Measurements from ENCODE around the gene ZNF524. TPM values are rescaled to one million over a fixed set of nuclear protein-coding genes. Genes with fewer than 3 reads are reported as not detected.

Gene ZNF524
- total RNA-seq, 1 donor from 2014 or later = 19.0 TPM

- Mint-ChIP-seq H3K36me3 (ENCODE audit: low read depth) (peaks cover 1% of the 10 kb centered on the region), H3K27me3 (peaks cover 8% of the 10 kb centered on the region), H3K9me3 (no peaks in the 10 kb centered on the region), H3K4me1 (peaks cover 43% of the 10 kb centered on the region), H3K27ac (no peak overlapping the region), H3K4me3 (no peak overlapping the region)
- DNase-seq = no peak
- intact Hi-C loops (cut with micrococcal nuclease) = loop anchor here (5.0 to 10.0 kb wide), 2 partner anchors 41 to 1158 kb away; partner anchors contain the start of genes LENG9 and ZNF579
Measured at GRCh38 chr19:55623130-55623529, 23.0 kb downstream of the ZNF524 start.

- Mint-ChIP-seq H3K36me3 (ENCODE audit: low read depth) (peaks cover 1% of the 10 kb centered on the region), H3K4me3 (peak overlapping the region; percentile 96), H3K9me3 (no peaks in the 10 kb centered on the region), H3K27ac (no peak overlapping the region), H3K27me3 (peaks cover 9% of the 10 kb centered on the region), H3K4me1 (peaks cover 43% of the 10 kb centered on the region)
- DNase-seq = no peak
- intact Hi-C loops (cut with micrococcal nuclease) = loop anchor here (5.0 to 10.0 kb wide), 2 partner anchors 41 to 1159 kb away; partner anchors contain the start of genes LENG9 and ZNF579
Measured at GRCh38 chr19:55623561-55623960, 23.5 kb downstream of the ZNF524 start.

GRCh38 chr19:55624109-55625003 is 24.3 kb downstream of the ZNF524 start, which contains the start of gene ZNF784:
TSS of gene ZNF784 (minus strand) at chr19:55624566. CDS start at chr19:55624561, 5 bp downstream.
- Mint-ChIP-seq H3K4me3 (peak within 1 kb of the TSS; percentile 96), H3K9me3 (no peaks in the 10 kb centered on the region), H3K36me3 (ENCODE audit: low read depth) (peaks cover 1% of the 10 kb centered on the region), H3K27ac (peak within 1 kb of the TSS; percentile 99), H3K27me3 (peaks cover 13% of the 10 kb centered on the region), H3K4me1 (peaks cover 43% of the 10 kb centered on the region)
- peak; percentile 98 for DNase-seq
- intact Hi-C loops (cut with micrococcal nuclease) = loop anchor here (1.0 to 10.0 kb wide), 7 partner anchors 8 to 1160 kb away; partner anchors contain the start of genes FIZ1, LENG9, ZNF579 and ZNF865

- DNase-seq = no peak
- peaks cover 13% of the 10 kb centered on the region for H3K27me3 Mint-ChIP-seq
- H3K27ac Mint-ChIP-seq = peak overlapping the region; percentile 99
- H3K9me3 Mint-ChIP-seq = no peaks in the 10 kb centered on the region
- H3K36me3 Mint-ChIP-seq (ENCODE audit: low read depth) = peaks cover 1% of the 10 kb centered on the region
- intact Hi-C loops (cut with micrococcal nuclease) = loop anchor here (10.0 kb wide), 1 partner anchor 1160 kb away; the partner anchor contains the start of gene LENG9
- peak overlapping the region; percentile 96 for H3K4me3 Mint-ChIP-seq
- peaks cover 43% of the 10 kb centered on the region for H3K4me1 Mint-ChIP-seq
Measured at GRCh38 chr19:55625004-55625326, 24.9 kb downstream of the ZNF524 start.

GRCh38 chr19:55626350-55626749 is 26.3 kb downstream of the ZNF524 start:
- peaks cover 14% of the 10 kb centered on the region for H3K27me3 Mint-ChIP-seq
- intact Hi-C loops (cut with micrococcal nuclease) = loop anchor here (10.0 kb wide), 1 partner anchor 1162 kb away; the partner anchor contains the start of gene LENG9
- peak overlapping the region; percentile 84 for H3K27ac Mint-ChIP-seq
- H3K9me3 Mint-ChIP-seq = no peaks in the 10 kb centered on the region
- H3K4me1 Mint-ChIP-seq = peaks cover 34% of the 10 kb centered on the region
- DNase-seq = peak; percentile 92
- peaks cover 1% of the 10 kb centered on the region for H3K36me3 Mint-ChIP-seq (ENCODE audit: low read depth)
- peak overlapping the region; percentile 75 for H3K4me3 Mint-ChIP-seq

- intact Hi-C loops (cut with micrococcal nuclease) = loop anchor here (1.0 kb wide), 2 partner anchors 8 to 21 kb away; partner anchors contain the start of gene ZNF784
- Mint-ChIP-seq H3K4me1 (peaks cover 38% of the 10 kb centered on the region), H3K9me3 (no peaks in the 10 kb centered on the region), H3K4me3 (no peak overlapping the region), H3K36me3 (ENCODE audit: low read depth) (peaks cover 17% of the 10 kb centered on the region), H3K27me3 (peaks cover 13% of the 10 kb centered on the region), H3K27ac (peak overlapping the region; percentile 3)
- peak; percentile 97 for DNase-seq
Measured at GRCh38 chr19:55632463-55632834, 32.4 kb downstream of the ZNF524 start.

- Mint-ChIP-seq H3K4me3 (no peak overlapping the region), H3K36me3 (ENCODE audit: low read depth) (peaks cover 26% of the 10 kb centered on the region), H3K9me3 (peaks cover under 1% of the 10 kb centered on the region), H3K27ac (no peak overlapping the region), H3K4me1 (peaks cover 44% of the 10 kb centered on the region), H3K27me3 (peaks cover 6% of the 10 kb centered on the region)
- DNase-seq = no peak
- intact Hi-C loops (cut with micrococcal nuclease) = loop anchor here (2.0 kb wide), 1 partner anchor 41 kb away; the partner anchor contains the start of gene EPN1
Measured at GRCh38 chr19:55633861-55634260, 33.8 kb downstream of the ZNF524 start.

DNA sequence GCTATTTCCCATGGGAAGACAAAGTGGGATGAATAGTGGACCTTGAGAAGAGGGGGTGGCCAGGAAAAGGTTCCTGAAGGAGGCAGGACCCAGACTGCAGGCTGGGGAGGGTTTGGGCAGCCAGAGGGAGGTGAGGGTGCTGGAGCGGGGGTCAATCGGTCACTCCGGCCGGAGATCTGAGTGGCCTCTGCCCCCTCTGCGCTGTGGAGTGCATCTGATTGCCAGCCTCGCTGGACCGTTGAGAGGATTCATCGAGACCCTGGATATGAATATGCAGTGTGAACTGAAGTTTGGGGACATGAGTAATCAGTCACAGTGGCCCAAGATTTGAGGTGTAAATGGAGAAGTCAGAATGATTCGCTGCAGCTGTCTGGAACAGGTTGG is 35.2 kb downstream of the ZNF524 start:
- Mint-ChIP-seq H3K4me1 (peaks cover 49% of the 10 kb centered on the region), H3K27me3 (peaks cover 3% of the 10 kb centered on the region), H3K4me3 (peak overlapping the region; percentile 100), H3K27ac (peak overlapping the region; percentile 100), H3K9me3 (peaks cover 3% of the 10 kb centered on the region), H3K36me3 (ENCODE audit: low read depth) (peaks cover 33% of the 10 kb centered on the region)
- DNase-seq = peak; percentile 65
- intact Hi-C loops (cut with micrococcal nuclease) = loop anchor here (1.0 to 2.0 kb wide), 2 partner anchors 8 to 39 kb away; partner anchors contain the start of genes EPN1 and ZNF581

DNA sequence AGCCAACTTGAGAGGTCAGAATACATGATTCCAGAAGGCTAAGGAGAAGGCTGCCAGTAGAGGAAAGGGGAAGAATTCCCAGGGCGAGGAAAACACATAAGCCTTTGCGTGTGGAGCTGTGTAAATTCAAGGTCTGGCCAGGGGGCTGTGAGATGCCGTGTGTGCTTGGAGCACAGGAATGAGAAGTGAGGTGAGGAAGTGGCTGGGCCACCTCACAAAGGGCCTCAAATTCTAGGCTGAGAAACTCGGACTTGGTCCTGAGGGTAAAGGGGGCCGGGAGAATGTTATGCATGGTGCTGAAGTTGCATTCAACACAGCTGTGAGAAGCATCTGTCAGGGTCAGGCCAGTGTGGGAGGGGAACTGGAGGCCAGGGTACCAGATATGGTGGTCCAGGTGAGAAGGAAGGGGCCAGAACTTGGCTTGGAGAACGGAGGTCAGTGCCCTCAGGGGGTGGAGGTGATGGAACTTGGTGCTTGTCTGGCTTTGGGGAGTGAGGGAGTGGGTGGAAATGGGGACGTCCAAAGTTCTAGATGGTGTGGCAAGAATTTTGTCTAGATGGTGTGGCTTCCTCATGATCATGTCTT is 35.9 kb downstream of the ZNF524 start:
- Mint-ChIP-seq H3K27ac (peak overlapping the region; percentile 100), H3K9me3 (peaks cover 3% of the 10 kb centered on the region), H3K36me3 (ENCODE audit: low read depth) (peaks cover 35% of the 10 kb centered on the region), H3K27me3 (peaks cover 3% of the 10 kb centered on the region), H3K4me3 (peak overlapping the region; percentile 100), H3K4me1 (peaks cover 52% of the 10 kb centered on the region)
- intact Hi-C loops (cut with micrococcal nuclease) = loop anchor here (1.0 to 2.0 kb wide), 2 partner anchors 7 to 39 kb away; partner anchors contain the start of genes EPN1 and ZNF581
- no peak for DNase-seq

DNA sequence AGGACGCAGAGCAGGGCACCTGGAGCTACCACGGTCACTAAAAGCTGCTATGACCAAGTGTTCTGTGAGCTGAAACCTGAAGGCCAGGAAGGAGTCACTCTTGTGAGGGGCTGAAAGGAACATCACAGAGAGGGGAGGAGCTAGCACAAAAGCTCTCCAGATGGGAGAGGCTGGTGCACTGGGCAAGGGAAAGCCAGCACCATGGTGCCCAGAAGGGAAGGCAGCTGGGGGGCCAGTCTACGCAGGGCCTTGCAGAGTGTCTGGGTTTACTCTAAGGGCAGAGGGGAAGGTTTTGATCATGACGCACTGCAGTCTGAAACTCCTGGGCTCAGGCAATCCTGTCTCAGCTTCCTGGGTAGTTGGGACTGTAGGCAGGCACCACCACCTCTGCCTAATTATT is 36.6 kb downstream of the ZNF524 start:
- DNase-seq = no peak
- Mint-ChIP-seq H3K27ac (peak overlapping the region; percentile 100), H3K9me3 (peaks cover 3% of the 10 kb centered on the region), H3K36me3 (ENCODE audit: low read depth) (peaks cover 37% of the 10 kb centered on the region), H3K4me3 (peak overlapping the region; percentile 100), H3K27me3 (no peaks in the 10 kb centered on the region), H3K4me1 (peaks cover 48% of the 10 kb centered on the region)
- intact Hi-C loops (cut with micrococcal nuclease) = no loop called here

- Mint-ChIP-seq H3K27me3 (no peaks in the 10 kb centered on the region), H3K27ac (peak overlapping the region; percentile 2), H3K9me3 (peaks cover 3% of the 10 kb centered on the region), H3K36me3 (ENCODE audit: low read depth) (peaks cover 40% of the 10 kb centered on the region), H3K4me3 (peak overlapping the region; percentile 36), H3K4me1 (peaks cover 43% of the 10 kb centered on the region)
- DNase-seq = no peak
- intact Hi-C loops (cut with micrococcal nuclease) = no loop called here
Measured at GRCh38 chr19:55637534-55637933, 37.4 kb downstream of the ZNF524 start.

- Mint-ChIP-seq H3K27me3 (no peaks in the 10 kb centered on the region), H3K36me3 (ENCODE audit: low read depth) (peaks cover 48% of the 10 kb centered on the region)
- intact Hi-C loops (cut with micrococcal nuclease) = no loop called here
Measured at GRCh38 chr19:55638864-55639359, 38.8 kb downstream of the ZNF524 start.

DNA sequence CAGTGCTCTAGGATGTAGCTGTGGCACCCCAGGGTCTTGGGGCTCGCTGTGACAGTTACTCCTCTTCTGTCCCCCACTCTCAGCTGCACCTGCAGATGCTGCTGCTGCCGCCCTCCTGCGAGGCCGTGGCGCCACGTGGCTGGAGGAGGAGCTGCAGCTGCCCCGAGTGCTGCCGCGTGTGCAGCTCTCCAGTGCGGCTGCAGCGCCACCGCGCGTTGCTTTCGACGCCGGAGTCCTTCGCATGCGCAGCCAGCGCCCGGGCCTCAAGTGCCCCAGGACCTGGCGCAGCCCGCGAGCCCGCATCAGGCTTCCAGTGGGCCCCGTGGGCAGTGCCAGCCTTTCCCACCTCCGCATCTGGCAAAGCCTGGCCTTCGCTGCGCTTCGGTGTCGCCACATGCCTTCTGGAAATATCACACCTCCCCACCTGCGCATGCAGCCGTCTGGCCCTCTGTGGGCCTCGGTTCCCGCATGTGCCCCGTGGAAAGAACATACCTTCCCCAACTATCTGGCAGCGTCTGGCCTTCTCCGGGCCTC is 40.0 kb downstream of the ZNF524 start:
- intact Hi-C loops (cut with micrococcal nuclease) = loop anchor here (5.0 kb wide), 1 partner anchor 523 kb away; the partner anchor contains the start of gene PPP1R12C
- peak; percentile 90 for DNase-seq
- Mint-ChIP-seq H3K36me3 (ENCODE audit: low read depth) (peaks cover 50% of the 10 kb centered on the region), H3K4me3 (peak overlapping the region; percentile 90), H3K9me3 (peaks cover 3% of the 10 kb centered on the region), H3K27ac (peak overlapping the region; percentile 93), H3K4me1 (peaks cover 48% of the 10 kb centered on the region), H3K27me3 (no peaks in the 10 kb centered on the region)

More at GRCh38 chr19:55638864-55639359, 38.8 kb downstream of the ZNF524 start:
- Mint-ChIP-seq H3K4me3 (peak overlapping the region; percentile 61), H3K4me1 (peaks cover 50% of the 10 kb centered on the region), H3K27ac (peak overlapping the region; percentile 93), H3K9me3 (peaks cover 3% of the 10 kb centered on the region)
- peak; percentile 87 for DNase-seq

Data from activated CD4-positive, alpha-beta T cell treated with anti-CD3 and anti-CD28 coated beads, Interleukin-2, amount 10 ng/mL, durations not matched to agents 24 days and 14 days (primary cell).